Neural cell (in vitro differentiated cells): ENCODE measurements around the gene HMOX2. TPM values are rescaled to one million over a fixed set of nuclear protein-coding genes. Genes with fewer than 3 reads are reported as not detected.

Experiments
- H2AFZ ChIP-seq: fragments of 200-600, 300-800 bp; sonication (generic), shearing (Covaris generic); 2 replicates; pipeline ENCODE4 v1.6.0; 2014; ENCODE audit warnings: low read depth, mild to moderate bottlenecking, antibody characterized with exemption, low read length, moderate library complexity
- H3F3A ChIP-seq: fragments of 200-600 bp; shearing (Covaris generic); 2 replicates; pipeline ENCODE4 v1.6.1; 2016; ENCODE audit warnings: mild to moderate bottlenecking, moderate library complexity, mixed read lengths, antibody characterized with exemption, low read length; ENCODE audit not compliant: insufficient read depth, poor library complexity, severe bottlenecking
- H3K27ac ChIP-seq: fragments of 200-600, 300-800 bp; sonication (generic), shearing (Covaris generic); 2 replicates; pipeline ENCODE4 v1.5.1; 2014; ENCODE audit warnings: mild to moderate bottlenecking, low read length, moderate library complexity
- H3K27me3 ChIP-seq: fragments of 300-800, 200-600 bp; sonication (generic), shearing (Covaris generic); 2 replicates; pipeline ENCODE4 v1.6.0; 2014; ENCODE audit warnings: mild to moderate bottlenecking, low read depth, low read length, moderate library complexity; ENCODE audit not compliant: insufficient read depth
- H3K36me3 ChIP-seq: fragments of 300-800, 200-600 bp; sonication (generic), shearing (Covaris generic); 2 replicates; pipeline ENCODE4 v1.5.1; 2014; ENCODE audit warnings: mild to moderate bottlenecking, antibody characterized with exemption, low read length, moderate library complexity; ENCODE audit not compliant: insufficient read depth
- H3K4me2 ChIP-seq: fragments of 300-800, 200-600 bp; sonication (generic), shearing (Covaris generic); 2 replicates; pipeline ENCODE4 v1.6.0; 2014; ENCODE audit warnings: mild to moderate bottlenecking, low read length
- H3K4me3 ChIP-seq: fragments of 300-800, 200-600 bp; sonication (generic), shearing (Covaris generic); 2 replicates; pipeline ENCODE4 v1.5.1; 2014; ENCODE audit warnings: mild to moderate bottlenecking, low read length, moderate library complexity
- H3K79me2 ChIP-seq: fragments of 200-600 bp; shearing (Covaris generic); replicated peaks from 2 replicates; pipeline ENCODE4 v1.6.0; 2014; ENCODE audit warnings: mild to moderate bottlenecking, low read length, moderate library complexity; ENCODE audit not compliant: insufficient read depth
- H3K9ac ChIP-seq: fragments of 300-800, 200-600 bp; sonication (generic), shearing (Covaris generic); 2 replicates; pipeline ENCODE4 v1.6.1; 2016; ENCODE audit warnings: mild to moderate bottlenecking, low read length, mixed read lengths
- H3K9me2 ChIP-seq: fragments of 200-600 bp; shearing (Covaris generic); 2 replicates; pipeline ENCODE4 v1.6.1; 2016; ENCODE audit warnings: mild to moderate bottlenecking, low read length, mixed read lengths; ENCODE audit not compliant: insufficient read depth
- H3K9me3 ChIP-seq: fragments of 200-600, 300-800 bp; sonication (generic), shearing (Covaris generic); 2 replicates; pipeline ENCODE4 v1.6.1; 2016; ENCODE audit warnings: mild to moderate bottlenecking, mixed run types, low read length, moderate library complexity, mixed read lengths
- H4K20me1 ChIP-seq: fragments of 200-600 bp; shearing (Covaris generic); 2 replicates; pipeline ENCODE4 v1.6.1; 2016; ENCODE audit warnings: mild to moderate bottlenecking, mixed run types; ENCODE audit not compliant: insufficient read depth
- CTCF ChIP-seq: fragments of 450-650 bp; IDR thresholded peaks from 2 replicates; pipeline ENCODE4 v1.5.1; 2014; ENCODE audit warnings: antibody characterized with exemption, mild to moderate bottlenecking, moderate library complexity; ENCODE audit not compliant: poor library complexity, severe bottlenecking
- EP300 ChIP-seq: fragments of 450-650 bp; conservative IDR thresholded peaks from 2 replicates; pipeline ENCODE4 v1.6.1; 2014; ENCODE audit warnings: antibody characterized with exemption, mild to moderate bottlenecking, moderate library complexity; ENCODE audit not compliant: poor library complexity, severe bottlenecking
- EZH2 ChIP-seq: fragments of 200-600, 300-800 bp; shearing (Covaris generic), sonication (generic); IDR thresholded peaks from 2 replicates; pipeline ENCODE4 v1.6.1; 2014; ENCODE audit warnings: antibody characterized with exemption, low read length, borderline replicate concordance, mild to moderate bottlenecking; ENCODE audit not compliant: insufficient read depth, poor library complexity, severe bottlenecking
- MXI1 ChIP-seq: fragments of 450-650 bp; conservative IDR thresholded peaks from 2 replicates; pipeline ENCODE4 v1.6.1; 2014; ENCODE audit warnings: antibody characterized with exemption, mild to moderate bottlenecking; ENCODE audit not compliant: poor library complexity, severe bottlenecking
- POLR2AphosphoS5 ChIP-seq: IDR thresholded peaks from 2 replicates; pipeline ENCODE4 v1.6.1; 2012
- RAD21 ChIP-seq: fragments of 450-650 bp; conservative IDR thresholded peaks from 2 replicates; pipeline ENCODE4 v1.6.1; 2014; ENCODE audit warnings: antibody characterized with exemption, mild to moderate bottlenecking, moderate library complexity
- REST ChIP-seq: IDR thresholded peaks from 2 replicates; pipeline ENCODE4 v1.6.1; 2012; ENCODE audit warnings: borderline replicate concordance
- SMC3 ChIP-seq: fragments of 450-650 bp; conservative IDR thresholded peaks from 2 replicates; pipeline ENCODE4 v1.6.1; 2014; ENCODE audit warnings: antibody characterized with exemption, mild to moderate bottlenecking, moderate library complexity; ENCODE audit not compliant: poor library complexity
- TAF1 ChIP-seq: IDR thresholded peaks from 2 replicates; pipeline ENCODE4 v1.6.1; 2012; ENCODE audit warnings: low read depth
- polyA plus RNA-seq: library from polyadenylated mRNA; depleted of rRNA; stranded (reverse); fragments of >200 nt; gene quantifications from 2 replicates; pipeline ENCODE4 v1.2.3, GENCODE V29; 2014

Gene HMOX2
- polyA plus RNA-seq, 1 donor from 2014 or later: 79.4 TPM

DNA sequence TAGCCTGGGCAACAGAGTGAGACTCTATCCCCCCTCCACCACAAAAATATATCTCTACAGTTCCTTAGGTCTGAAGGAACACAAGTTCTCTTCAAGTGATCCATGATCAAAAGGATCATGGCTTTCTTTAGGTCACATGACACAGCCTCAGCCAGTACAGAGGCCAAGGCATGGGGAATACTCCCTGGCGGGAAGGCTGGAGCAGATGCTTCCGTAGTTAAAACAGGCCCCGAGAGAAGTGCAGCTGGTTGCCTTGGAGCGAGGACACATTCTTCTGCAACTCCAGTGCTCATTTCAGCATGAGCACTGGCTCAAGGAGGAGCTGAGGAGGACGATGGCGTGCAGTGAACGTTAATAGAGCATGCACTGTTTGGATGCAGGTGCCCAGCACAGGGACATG lies 48.9 kb downstream of the HMOX2 start:
- H3K9ac ChIP-seq: no peak overlapping the region
- H3K4me2 ChIP-seq: no peak overlapping the region
- no peaks in the 10 kb centered on the region for H4K20me1 ChIP-seq
- no peaks in the 10 kb centered on the region for H3K79me2 ChIP-seq
- H3K27me3 ChIP-seq: no peaks in the 10 kb centered on the region
- no peak overlapping the region for H3K27ac ChIP-seq
- no peaks in the 10 kb centered on the region for H3K9me2 ChIP-seq
- H2AFZ ChIP-seq: no peak overlapping the region
- H3K9me3 ChIP-seq: no peaks in the 10 kb centered on the region
- H3F3A ChIP-seq: no peaks in the 10 kb centered on the region
- TF ChIP-seq TAF1: no peak
- TF ChIP-seq POLR2AphosphoS5: no peak
- no peaks in the 10 kb centered on the region for H3K36me3 ChIP-seq
- no peak overlapping the region for H3K4me3 ChIP-seq

GRCh38 chr16:4525634-4526277 lies 49.6 kb downstream of the HMOX2 start:
- Histone ChIP-seq H3K27ac (no peak overlapping the region), H3K79me2 (no peaks in the 10 kb centered on the region)
- TF ChIP-seq TAF1 (no peak), RAD21 (no peak), EP300 (no peak), MXI1 (no peak), SMC3 (no peak), POLR2AphosphoS5 (no peak), EZH2 (no peak), CTCF (no peak), REST (no peak)

More at GRCh38 chr16:4525634-4526277, 49.6 kb downstream of the HMOX2 start:
- H3K9me2 ChIP-seq: no peaks in the 10 kb centered on the region
- H3K27me3 ChIP-seq: no peaks in the 10 kb centered on the region
- no peak overlapping the region for H2AFZ ChIP-seq
- no peaks in the 10 kb centered on the region for H3K9me3 ChIP-seq
- no peak overlapping the region for H3K4me2 ChIP-seq
- H3K4me3 ChIP-seq: no peak overlapping the region
- H3F3A ChIP-seq: no peaks in the 10 kb centered on the region
- no peak overlapping the region for H3K9ac ChIP-seq
- no peaks in the 10 kb centered on the region for H3K36me3 ChIP-seq
- no peaks in the 10 kb centered on the region for H4K20me1 ChIP-seq
